Measurements from ENCODE around the gene OTOP1. TPM values are rescaled to one million over a fixed set of nuclear protein-coding genes. Genes with fewer than 3 reads are reported as not detected.

Gene OTOP1
- total RNA-seq, 1 donor from 2014 or later: not detected

GRCh38 chr4:4206204-4206603 lies 20.5 kb downstream of the OTOP1 start:
- TF ChIP-seq, protein P1, sequence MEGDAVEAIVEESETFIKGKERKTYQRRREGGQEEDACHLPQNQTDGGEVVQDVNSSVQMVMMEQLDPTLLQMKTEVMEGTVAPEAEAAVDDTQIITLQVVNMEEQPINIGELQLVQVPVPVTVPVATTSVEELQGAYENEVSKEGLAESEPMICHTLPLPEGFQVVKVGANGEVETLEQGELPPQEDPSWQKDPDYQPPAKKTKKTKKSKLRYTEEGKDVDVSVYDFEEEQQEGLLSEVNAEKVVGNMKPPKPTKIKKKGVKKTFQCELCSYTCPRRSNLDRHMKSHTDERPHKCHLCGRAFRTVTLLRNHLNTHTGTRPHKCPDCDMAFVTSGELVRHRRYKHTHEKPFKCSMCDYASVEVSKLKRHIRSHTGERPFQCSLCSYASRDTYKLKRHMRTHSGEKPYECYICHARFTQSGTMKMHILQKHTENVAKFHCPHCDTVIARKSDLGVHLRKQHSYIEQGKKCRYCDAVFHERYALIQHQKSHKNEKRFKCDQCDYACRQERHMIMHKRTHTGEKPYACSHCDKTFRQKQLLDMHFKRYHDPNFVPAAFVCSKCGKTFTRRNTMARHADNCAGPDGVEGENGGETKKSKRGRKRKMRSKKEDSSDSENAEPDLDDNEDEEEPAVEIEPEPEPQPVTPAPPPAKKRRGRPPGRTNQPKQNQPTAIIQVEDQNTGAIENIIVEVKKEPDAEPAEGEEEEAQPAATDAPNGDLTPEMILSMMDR (IDR thresholded peaks at IDR 0.05): no peak
- no peaks in the 10 kb centered on the region for H3K36me3 Mint-ChIP-seq (ENCODE audit: low read depth)
- peaks cover 66% of the 10 kb centered on the region for H3K27me3 Mint-ChIP-seq (ENCODE audit: low read depth)
- no peaks in the 10 kb centered on the region for H3K9me3 Mint-ChIP-seq (ENCODE audit: low read depth)
- DNase-seq (ENCODE audit: low spot score): no peak
- no peak overlapping the region for H3K4me3 Mint-ChIP-seq (ENCODE audit: unreplicated experiment)
- no peaks in the 10 kb centered on the region for H3K4me1 Mint-ChIP-seq (ENCODE audit: low read depth)
- H3K27ac Mint-ChIP-seq (ENCODE audit: unreplicated experiment): no peak overlapping the region

- H3K9me3 Mint-ChIP-seq (ENCODE audit: low read depth): no peaks in the 10 kb centered on the region
- TF ChIP-seq, protein P1 (IDR thresholded peaks at IDR 0.05): no peak
- peaks cover 55% of the 10 kb centered on the region for H3K27me3 Mint-ChIP-seq (ENCODE audit: low read depth)
- no peak for DNase-seq (ENCODE audit: low spot score)
- H3K36me3 Mint-ChIP-seq (ENCODE audit: low read depth): no peaks in the 10 kb centered on the region
- H3K27ac Mint-ChIP-seq (ENCODE audit: unreplicated experiment): no peak overlapping the region
- H3K4me3 Mint-ChIP-seq (ENCODE audit: unreplicated experiment): no peak overlapping the region
- H3K4me1 Mint-ChIP-seq (ENCODE audit: low read depth): no peaks in the 10 kb centered on the region
Measured at GRCh38 chr4:4204401-4204745, 22.4 kb downstream of the OTOP1 start.

- no peaks in the 10 kb centered on the region for H3K36me3 Mint-ChIP-seq (ENCODE audit: low read depth)
- H3K9me3 Mint-ChIP-seq (ENCODE audit: low read depth): no peaks in the 10 kb centered on the region
- H3K4me1 Mint-ChIP-seq (ENCODE audit: low read depth): no peaks in the 10 kb centered on the region
- H3K27me3 Mint-ChIP-seq (ENCODE audit: low read depth): peaks cover 54% of the 10 kb centered on the region
- no peak overlapping the region for H3K27ac Mint-ChIP-seq (ENCODE audit: unreplicated experiment)
- TF ChIP-seq, protein P1 (IDR thresholded peaks at IDR 0.05): no peak
- H3K4me3 Mint-ChIP-seq (ENCODE audit: unreplicated experiment): no peak overlapping the region
- DNase-seq (ENCODE audit: low spot score): no peak
Measured at GRCh38 chr4:4203688-4204400, 22.9 kb downstream of the OTOP1 start.

- Mint-ChIP-seq H3K9me3 (ENCODE audit: low read depth) (no peaks in the 10 kb centered on the region), H3K36me3 (ENCODE audit: low read depth) (no peaks in the 10 kb centered on the region), H3K4me1 (ENCODE audit: low read depth) (no peaks in the 10 kb centered on the region), H3K4me3 (ENCODE audit: unreplicated experiment) (no peak overlapping the region), H3K27me3 (ENCODE audit: low read depth) (peaks cover 51% of the 10 kb centered on the region), H3K27ac (ENCODE audit: unreplicated experiment) (no peak overlapping the region)
- no peak for DNase-seq (ENCODE audit: low spot score)
- TF ChIP-seq, protein P1 (IDR thresholded peaks at IDR 0.05): no peak
Measured at GRCh38 chr4:4202510-4202909, 24.2 kb downstream of the OTOP1 start.

- H3K4me1 Mint-ChIP-seq (ENCODE audit: low read depth): no peaks in the 10 kb centered on the region
- H3K4me3 Mint-ChIP-seq (ENCODE audit: unreplicated experiment): no peak overlapping the region
- no peak for DNase-seq (ENCODE audit: low spot score)
- H3K27ac Mint-ChIP-seq (ENCODE audit: unreplicated experiment): no peak overlapping the region
- no peaks in the 10 kb centered on the region for H3K36me3 Mint-ChIP-seq (ENCODE audit: low read depth)
- H3K27me3 Mint-ChIP-seq (ENCODE audit: low read depth): peaks cover 39% of the 10 kb centered on the region
- no peaks in the 10 kb centered on the region for H3K9me3 Mint-ChIP-seq (ENCODE audit: low read depth)
- TF ChIP-seq, protein P1 (IDR thresholded peaks at IDR 0.05): no peak
Measured at GRCh38 chr4:4200624-4201023, 26.1 kb downstream of the OTOP1 start.

Measured in chondrocyte (in vitro differentiated cells).